DMS 273 treated with DMSO at 0.1 percent for 48 hours (cell line): ENCODE results near the gene SEMA3G.

Source experiments
- DNase-seq: peaks from one replicate; lab custom pipeline; 2025; lab: John Stamatoyannopoulos, UW

SEMA3G gene

DNA sequence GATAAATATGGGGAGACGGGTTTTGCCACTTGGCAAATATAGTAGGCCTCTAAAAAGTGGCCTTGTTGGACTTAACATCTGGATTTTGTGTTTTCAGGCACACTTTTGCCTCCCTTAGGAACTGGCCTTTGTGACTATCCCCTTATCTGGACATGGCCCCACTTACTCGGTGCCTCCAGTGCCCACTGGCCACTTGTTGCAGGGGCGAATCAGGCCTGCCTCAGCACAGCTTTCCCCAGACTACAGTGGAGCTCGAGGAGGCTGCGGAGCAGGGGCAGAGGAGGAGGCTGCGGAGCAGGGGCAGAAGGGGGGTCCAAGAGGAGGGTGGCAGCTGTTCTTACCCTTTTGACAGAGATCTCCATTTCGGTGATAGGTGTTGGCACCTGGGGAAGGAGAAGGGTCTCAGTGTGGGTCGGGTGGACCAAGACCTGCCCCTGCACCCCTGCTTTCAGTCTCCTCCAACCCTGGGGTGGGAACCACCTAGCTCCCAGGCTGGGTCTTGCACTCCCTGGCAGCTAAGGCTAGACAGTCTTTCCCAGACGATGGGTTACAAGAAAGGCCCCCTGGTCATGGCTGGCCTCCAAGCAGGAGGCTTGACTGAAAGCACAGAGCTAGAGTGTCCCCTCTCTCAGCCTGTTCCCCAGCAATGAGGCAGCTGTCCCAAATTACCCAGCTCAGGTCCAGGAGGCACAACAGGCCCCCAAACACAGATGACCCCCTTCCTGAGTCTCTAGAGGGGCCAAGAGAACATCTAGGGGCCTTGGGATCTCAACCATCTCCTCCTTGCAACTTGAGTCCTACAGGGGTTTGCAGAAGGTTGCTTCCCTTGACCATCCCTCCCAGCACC, 6.1 kb downstream of the SEMA3G start:
- DNase-seq, result no peak

DNA sequence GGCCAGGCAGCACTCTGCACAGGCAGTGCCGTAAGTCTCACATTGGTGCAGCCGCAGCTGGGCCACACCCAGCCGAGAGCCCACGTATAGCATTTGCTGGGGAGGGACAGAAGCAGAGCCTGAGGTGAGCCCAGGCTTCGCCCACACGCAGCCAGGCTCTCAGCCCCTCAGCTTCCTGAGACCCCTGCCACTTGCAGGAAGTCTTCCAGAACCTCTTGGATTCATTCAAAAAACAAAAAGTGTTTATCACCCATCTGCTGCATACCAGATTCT, 6.9 kb downstream of the SEMA3G start:
- DNase-seq, result no peak

GRCh38 chr3:52437326-52438103, 7.4 kb downstream of the SEMA3G start:
- DNase-seq, result no peak

DNA sequence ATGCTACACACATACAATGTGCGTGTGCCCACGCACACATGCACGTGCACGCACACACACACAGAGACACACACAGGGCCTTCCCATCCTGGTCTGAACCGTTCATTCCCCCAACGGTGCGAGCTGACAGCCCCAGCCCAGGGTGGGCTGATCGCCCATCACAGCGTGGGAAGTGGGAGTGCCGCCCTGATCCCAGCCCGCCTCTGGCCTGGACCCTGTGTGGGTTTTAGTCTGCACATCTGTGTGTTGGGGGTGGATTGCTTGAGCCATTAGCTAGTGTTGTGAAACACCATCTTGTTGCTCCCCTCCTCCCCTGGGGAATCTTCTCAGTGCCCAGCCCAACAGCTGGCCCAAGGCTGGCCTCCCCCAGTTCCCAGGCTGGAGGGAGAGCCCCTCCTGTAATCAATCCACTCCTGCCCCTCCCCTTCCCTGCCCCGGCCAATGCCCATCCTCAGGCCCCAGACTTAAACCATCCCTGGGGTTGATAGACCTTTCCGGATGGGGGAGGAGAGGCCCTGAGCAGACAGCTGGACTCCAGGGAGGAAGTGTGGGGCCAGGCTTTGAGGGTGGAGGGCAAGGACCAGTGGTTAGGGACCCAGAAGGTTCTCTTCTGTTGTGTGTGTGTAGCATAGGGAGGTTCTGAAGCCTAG, 8.3 kb downstream of the SEMA3G start:
- no peak for DNase-seq

- DNase-seq, result no peak
Measured at GRCh38 chr3:52435246-52436101, 9.4 kb downstream of the SEMA3G start.

GRCh38 chr3:52434491-52435115, 10.3 kb downstream of the SEMA3G start:
- DNase-seq, result no peak

DNA sequence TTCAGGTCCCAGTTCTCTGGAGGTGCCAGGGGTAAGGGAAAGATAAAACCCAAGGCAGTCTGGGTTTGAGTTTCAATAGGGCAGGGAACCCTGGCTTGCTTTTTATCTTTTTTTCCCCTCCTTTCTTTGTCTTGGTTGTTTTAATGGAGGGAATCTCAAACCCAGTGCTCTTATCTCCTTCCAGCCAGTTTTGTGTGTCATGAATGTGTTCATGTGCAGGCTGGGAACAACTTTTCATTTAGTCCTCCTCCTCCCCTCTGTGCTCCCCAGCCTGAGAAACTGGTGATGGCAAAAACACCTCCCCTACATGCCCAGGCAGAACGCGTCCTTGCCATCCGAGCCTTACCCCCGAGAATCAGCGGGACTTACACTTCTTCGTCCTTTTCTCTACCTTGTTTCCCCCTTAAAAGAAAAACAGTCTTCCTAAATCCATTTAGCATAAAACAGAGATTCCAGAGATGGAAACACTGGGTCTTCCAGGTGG, 10.9 kb downstream of the SEMA3G start:
- DNase-seq, result no peak

DNA sequence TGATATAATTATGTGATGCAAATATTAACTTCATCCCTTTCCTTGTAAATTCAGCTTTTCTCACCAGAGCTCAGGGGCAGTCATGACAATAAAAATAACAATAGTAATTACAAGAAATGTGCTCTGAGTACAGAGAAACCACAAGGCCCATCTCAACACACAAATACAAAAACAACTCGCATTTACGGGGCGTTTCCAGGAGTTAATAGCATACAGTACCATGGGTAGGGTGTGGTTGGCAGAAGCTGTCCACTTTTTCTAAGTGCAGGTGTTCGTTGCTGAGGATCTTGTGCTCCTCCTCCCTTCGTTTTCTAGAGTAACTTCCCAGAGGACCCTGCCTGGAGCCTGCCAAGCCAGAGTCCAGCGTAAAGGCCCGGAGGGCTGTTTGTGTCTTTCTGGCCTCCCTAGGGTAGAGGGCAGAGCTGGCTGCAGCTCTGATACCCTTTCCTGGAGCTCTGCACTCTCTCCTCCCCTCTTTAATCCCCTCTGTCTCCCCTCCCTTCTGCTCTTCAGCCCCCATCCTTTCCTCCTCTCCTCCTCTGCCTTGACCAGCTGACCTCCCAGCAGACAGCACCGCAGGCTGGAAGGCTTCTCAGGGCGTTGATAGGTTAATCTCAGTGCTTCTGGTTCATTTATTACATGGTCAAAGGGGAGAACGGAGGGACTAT, 11.4 kb downstream of the SEMA3G start:
- no peak for DNase-seq

- no peak for DNase-seq
Measured at GRCh38 chr3:52432691-52433141, 12.2 kb downstream of the SEMA3G start.

DNA sequence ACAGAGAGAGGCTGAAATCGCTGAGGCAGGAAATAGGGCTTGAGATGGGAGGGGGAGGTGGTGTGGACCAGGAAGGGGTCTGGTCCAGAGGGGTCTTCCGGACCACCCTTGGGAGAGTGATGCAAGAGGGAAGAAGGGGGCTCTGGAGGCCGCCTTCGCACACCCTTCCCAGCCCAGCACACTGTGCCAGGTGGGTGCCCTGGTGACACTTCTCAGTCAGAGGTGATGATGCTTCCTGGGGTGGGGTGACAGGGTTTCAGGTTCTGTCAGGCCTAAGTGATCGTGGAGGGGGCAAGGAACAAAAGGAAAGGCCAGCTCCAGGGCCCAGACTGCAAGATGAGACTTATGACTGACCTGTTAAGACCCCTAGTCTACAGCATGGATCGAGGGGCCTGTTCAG, 12.7 kb downstream of the SEMA3G start:
- no peak for DNase-seq

DNA sequence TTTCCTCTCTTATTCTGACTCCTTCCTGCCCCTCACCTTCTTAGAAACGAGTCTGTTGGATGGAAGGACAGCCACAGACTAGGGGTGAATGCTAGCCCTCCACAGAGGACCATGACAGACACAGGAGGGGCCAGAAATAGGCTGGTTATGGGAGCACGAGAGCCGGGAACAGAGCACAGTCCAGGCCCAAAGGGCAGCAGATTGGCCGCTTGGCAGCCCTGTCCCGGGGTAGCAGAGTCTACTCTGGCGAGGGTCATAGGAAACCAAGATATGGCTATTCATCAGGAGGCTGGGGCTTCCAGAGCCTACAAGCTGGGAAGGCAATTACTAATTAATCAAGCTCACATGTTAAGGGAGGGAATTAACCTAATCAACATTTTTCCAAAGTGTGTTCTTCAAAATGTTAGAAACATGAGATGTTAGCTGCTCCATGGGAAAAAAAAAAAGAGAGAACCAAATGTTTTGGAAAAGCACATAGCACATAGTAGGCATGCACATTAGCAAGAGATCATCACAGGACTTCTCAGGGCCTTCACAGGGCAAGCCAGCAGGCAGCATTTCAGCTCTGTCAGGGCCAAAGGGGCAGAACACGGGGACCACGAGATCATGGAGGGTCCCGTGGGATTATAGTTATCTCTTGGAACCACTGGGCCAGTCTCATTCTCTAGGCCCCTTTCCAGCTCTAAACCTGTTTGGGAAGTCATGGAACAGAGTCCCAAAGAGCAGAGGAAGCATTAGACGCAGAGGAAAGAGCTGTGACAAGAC, 13.3 kb downstream of the SEMA3G start:
- DNase-seq, result no peak

DNA sequence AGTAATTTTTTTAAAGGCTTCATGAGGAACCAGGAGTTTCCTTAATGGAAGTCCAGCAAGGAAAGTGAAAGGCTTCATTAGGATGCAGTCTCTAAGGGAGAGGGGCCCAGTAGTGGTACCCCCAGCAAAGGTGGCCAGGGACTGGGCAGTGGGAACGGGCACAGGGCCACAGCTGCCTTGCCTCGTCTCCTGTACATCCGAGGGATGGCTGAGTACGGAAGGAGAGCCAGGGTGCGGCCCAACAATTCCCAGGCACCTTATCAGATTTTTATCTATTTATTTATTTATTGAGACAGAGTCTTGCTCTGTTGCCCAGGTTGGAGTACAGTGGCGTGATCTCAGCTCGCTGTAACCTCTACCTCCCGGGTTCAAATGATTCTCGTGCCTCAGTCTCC, 14.5 kb downstream of the SEMA3G start:
- DNase-seq, result no peak

- DNase-seq, result no peak
Measured at GRCh38 chr3:52429779-52430415, 15.0 kb downstream of the SEMA3G start.

DNA sequence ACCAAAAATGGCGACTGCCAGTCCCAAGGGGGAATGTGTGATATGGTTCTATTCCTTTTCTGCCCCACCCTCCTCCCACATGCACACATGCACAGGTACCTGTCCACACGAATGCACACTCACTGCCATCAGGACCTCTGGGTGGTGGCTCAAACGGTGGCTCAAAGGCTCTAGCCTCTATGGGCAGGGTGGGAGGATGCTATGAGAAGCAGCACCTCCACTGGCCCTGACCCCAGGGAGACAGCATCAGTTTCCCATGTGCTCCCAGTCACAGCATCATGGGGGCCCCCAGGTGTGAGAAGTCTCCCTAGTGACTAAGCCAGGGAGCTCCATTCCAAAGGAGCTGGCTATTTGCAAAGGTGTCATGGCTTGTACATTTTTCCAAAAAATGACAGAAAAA, 15.9 kb downstream of the SEMA3G start:
- DNase-seq, result no peak

- peak; percentile 15 for DNase-seq
Measured at GRCh38 chr3:52428151-52429005, 16.5 kb downstream of the SEMA3G start.

- DNase-seq, result no peak
Measured at GRCh38 chr3:52423173-52423572, 21.7 kb downstream of the SEMA3G start.

DNA sequence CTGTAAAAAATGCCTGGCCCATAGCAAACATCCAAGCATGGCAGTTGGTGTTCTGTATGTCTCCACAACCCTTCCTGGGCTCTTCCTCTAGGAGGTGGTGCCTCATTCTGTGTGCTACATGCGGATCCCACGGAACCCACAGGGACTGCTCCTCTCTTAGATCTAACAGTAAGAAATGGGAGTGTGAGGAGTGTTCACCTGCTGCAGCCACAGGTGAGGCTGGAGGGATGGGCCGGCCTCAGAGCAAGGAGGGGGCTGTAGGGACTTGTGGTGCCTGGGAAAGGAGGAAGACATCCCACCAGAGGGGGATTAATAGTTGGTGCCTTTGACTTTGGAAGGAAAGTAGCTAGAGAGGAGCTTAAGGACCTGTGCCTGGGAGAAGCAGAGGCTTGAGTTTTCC, 22.2 kb downstream of the SEMA3G start:
- no peak for DNase-seq

DNA sequence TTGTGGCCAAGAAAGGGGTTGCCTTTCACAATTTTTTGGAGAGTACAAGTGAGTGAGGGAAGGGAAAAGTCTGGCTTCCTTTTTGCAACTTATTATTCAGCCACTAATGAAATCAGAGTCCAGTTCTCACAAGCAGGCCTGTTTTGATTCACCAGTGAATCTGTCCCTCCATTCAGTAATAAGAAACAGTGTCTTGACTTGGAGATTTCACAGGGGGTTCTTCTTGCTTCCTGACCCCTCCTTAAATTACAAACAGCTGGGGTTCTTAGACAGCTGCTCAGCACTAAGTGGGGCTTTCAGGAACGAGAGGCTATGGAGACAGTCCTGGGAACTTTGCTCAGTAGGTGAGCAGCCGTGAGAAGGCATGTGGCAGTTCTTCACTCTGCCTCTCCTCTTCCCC, 24.5 kb downstream of the SEMA3G start:
- DNase-seq, result no peak

GRCh38 chr3:52415800-52416199, 29.1 kb downstream of the SEMA3G start:
- DNase-seq, result no peak
